Peyer's patch (tissue), 4 donors: ENCODE data around the gene FBN1.

ENCODE experiments used
- POLR2A ChIP-seq, 2 donors: fragments of 450-650 bp; IDR thresholded peaks; one replicate each; pipeline ENCODE4 v1.5.1; 2017; ENCODE audit warnings: antibody characterized with exemption in 2 of 2, mild to moderate bottlenecking in 2 of 2, moderate library complexity in 2 of 2
- TF ChIP-seq, protein P1 (sequence below), 6 experiments: fragments of 450-650 bp in 4 of 6; fragments of 200-600 bp in 2 of 6; sonication (generic) in 1 of 6; IDR thresholded peaks; one replicate each; pipeline ENCODE4 v1.5.1; 2017 to 2019; ENCODE audit warnings: antibody characterized with exemption in 6 of 6, mild to moderate bottlenecking in 3 of 6, moderate library complexity in 1 of 6

DNA sequence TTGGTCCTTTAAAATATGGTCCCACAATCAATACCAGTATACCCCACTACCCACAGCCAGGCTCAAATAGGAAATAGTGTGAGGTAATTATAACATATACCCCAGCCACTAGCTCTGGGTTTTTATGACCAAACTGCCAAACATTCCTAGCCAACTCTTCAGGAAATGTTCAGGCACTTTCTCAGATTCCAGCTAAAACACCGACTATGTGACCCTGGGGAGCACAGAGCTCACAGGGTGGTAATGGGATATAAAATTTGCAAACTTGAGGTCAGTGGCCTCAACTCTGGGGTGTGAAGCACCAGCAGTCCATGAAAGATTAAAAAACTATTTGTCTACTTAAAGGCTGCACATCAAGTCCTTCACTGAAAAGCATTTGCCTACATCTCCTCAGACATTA is 12.9 kb downstream of the FBN1 start:
- TF ChIP-seq, protein P1, sequence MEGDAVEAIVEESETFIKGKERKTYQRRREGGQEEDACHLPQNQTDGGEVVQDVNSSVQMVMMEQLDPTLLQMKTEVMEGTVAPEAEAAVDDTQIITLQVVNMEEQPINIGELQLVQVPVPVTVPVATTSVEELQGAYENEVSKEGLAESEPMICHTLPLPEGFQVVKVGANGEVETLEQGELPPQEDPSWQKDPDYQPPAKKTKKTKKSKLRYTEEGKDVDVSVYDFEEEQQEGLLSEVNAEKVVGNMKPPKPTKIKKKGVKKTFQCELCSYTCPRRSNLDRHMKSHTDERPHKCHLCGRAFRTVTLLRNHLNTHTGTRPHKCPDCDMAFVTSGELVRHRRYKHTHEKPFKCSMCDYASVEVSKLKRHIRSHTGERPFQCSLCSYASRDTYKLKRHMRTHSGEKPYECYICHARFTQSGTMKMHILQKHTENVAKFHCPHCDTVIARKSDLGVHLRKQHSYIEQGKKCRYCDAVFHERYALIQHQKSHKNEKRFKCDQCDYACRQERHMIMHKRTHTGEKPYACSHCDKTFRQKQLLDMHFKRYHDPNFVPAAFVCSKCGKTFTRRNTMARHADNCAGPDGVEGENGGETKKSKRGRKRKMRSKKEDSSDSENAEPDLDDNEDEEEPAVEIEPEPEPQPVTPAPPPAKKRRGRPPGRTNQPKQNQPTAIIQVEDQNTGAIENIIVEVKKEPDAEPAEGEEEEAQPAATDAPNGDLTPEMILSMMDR (IDR thresholded peaks at IDR 0.05), result no peak
- TF ChIP-seq POLR2A (IDR thresholded peaks at IDR 0.05), result no peak
